Suprapubic skin (tissue), 4 donors: ENCODE measurements around the gene SLC11A1. TPM values are rescaled to one million over a fixed set of nuclear protein-coding genes. Genes with fewer than 3 reads are reported as not detected.

Experiments used
- DNase-seq, 2 donors: peaks; one replicate each; pipeline ENCODE4 v3.0.0-alpha.2; 2019; ENCODE audit warnings: low spot score in 2 of 2
- H3K27ac ChIP-seq: fragments of 200-600 bp; sonication (generic); one replicate; pipeline ENCODE4 v1.5.1; 2019
- H3K27me3 ChIP-seq: fragments of 200-600 bp; sonication (generic); one replicate; pipeline ENCODE4 v1.5.1; 2019
- H3K36me3 ChIP-seq: fragments of 200-600 bp; sonication (generic); one replicate; pipeline ENCODE4 v1.5.1; 2019
- H3K4me1 ChIP-seq: fragments of 200-600 bp; sonication (generic); one replicate; pipeline ENCODE4 v1.5.1; 2019
- H3K4me3 ChIP-seq: fragments of 200-600 bp; sonication (generic); one replicate; pipeline ENCODE4 v1.5.1; 2019; ENCODE audit warnings: mild to moderate bottlenecking
- H3K9me3 ChIP-seq: fragments of 200-600 bp; sonication (generic); one replicate; pipeline ENCODE4 v1.5.1; 2019
- EP300 ChIP-seq: sonication (generic); formaldehyde crosslinking; IDR thresholded peaks from one replicate; pipeline ENCODE4 v1.6.1; 2017; ENCODE audit warnings: antibody characterized with exemption
- POLR2A ChIP-seq, 2 donors: fragments of 450-650 bp; IDR thresholded peaks; one replicate each; pipeline ENCODE4 v1.6.1; 2017; ENCODE audit warnings: antibody characterized with exemption in 2 of 2, mild to moderate bottlenecking in 2 of 2, moderate library complexity in 2 of 2
- POLR2AphosphoS5 ChIP-seq, 3 donors: sonication (generic); formaldehyde crosslinking; IDR thresholded peaks; one replicate each; pipeline ENCODE4 v1.6.1; 2017; ENCODE audit warnings: antibody characterized with exemption in 3 of 3
- WGBS: methylation state at CpG from one replicate; pipeline ENCODE4 v1.1.5; 2018; 5-methylcytosine and 5-hydroxymethylcytosine counted together
- total RNA-seq, 4 donors: library from RNA; depleted of rRNA; stranded (reverse); fragments of >200 nt; gene quantifications; one replicate each; pipeline ENCODE4 v1.1.0, GENCODE V29; 2016
- TF ChIP-seq, protein P1 (sequence below), 2 donors: fragments of 200-600 bp in 1 of 2; fragments of 450-650 bp in 1 of 2; sonication (generic) in 1 of 2; IDR thresholded peaks; one replicate each; pipeline ENCODE4 v1.5.1; 2016 to 2019; ENCODE audit warnings: antibody characterized with exemption in 2 of 2, mild to moderate bottlenecking in 1 of 2, moderate library complexity in 1 of 2

SLC11A1 gene
- total RNA-seq, 4 donors from 2014 or later, result 0.78 to 16.1 (median 7.6) TPM

DNA sequence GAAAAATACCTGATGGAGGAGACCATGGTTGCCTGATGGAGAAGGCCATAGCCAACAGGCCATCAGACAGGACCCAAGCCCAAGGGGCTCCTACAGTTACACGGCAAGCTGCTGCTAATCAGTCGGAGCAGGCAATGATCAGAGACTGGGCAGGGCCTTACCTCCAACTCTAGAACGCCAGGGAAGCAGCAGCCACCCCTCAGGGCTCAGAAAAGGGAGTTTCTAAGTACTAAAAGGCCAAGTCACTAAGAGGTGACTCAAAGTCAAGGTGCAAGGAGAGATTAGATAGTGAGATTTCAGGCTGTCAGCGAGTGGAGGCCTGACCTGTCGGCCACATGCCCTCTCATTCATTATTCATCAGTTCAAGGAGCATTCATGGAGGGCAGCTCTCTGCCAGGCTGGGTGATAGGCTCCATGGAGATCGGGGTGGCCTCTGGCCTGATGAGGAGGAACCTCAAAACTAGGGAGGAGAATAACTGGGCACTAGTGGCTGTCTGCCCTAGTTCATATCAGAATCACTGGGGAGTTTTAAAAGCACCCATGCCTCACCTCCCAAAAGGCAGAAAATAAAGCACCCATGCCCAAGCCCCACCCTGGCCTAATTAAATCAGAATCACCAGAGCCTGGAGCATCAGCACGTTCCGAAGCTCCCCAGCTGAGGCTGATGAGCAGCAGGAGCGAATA lies 40.5 kb downstream of the SLC11A1 start:
- no peak for TF ChIP-seq POLR2A (IDR thresholded peaks at IDR 0.05)
- no peak for TF ChIP-seq POLR2AphosphoS5 (IDR thresholded peaks at IDR 0.05)
- TF ChIP-seq, protein P1, sequence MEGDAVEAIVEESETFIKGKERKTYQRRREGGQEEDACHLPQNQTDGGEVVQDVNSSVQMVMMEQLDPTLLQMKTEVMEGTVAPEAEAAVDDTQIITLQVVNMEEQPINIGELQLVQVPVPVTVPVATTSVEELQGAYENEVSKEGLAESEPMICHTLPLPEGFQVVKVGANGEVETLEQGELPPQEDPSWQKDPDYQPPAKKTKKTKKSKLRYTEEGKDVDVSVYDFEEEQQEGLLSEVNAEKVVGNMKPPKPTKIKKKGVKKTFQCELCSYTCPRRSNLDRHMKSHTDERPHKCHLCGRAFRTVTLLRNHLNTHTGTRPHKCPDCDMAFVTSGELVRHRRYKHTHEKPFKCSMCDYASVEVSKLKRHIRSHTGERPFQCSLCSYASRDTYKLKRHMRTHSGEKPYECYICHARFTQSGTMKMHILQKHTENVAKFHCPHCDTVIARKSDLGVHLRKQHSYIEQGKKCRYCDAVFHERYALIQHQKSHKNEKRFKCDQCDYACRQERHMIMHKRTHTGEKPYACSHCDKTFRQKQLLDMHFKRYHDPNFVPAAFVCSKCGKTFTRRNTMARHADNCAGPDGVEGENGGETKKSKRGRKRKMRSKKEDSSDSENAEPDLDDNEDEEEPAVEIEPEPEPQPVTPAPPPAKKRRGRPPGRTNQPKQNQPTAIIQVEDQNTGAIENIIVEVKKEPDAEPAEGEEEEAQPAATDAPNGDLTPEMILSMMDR (IDR thresholded peaks at IDR 0.05), result no peak
- no peak for TF ChIP-seq EP300
- Histone ChIP-seq H3K27ac (no peak overlapping the region), H3K36me3 (no peaks in the 10 kb centered on the region), H3K4me3 (no peak overlapping the region), H3K9me3 (no peaks in the 10 kb centered on the region), H3K27me3 (no peaks in the 10 kb centered on the region), H3K4me1 (no peaks in the 10 kb centered on the region)
- 64% methylated on average over 9 of the region's 9 CpGs for WGBS
- DNase-seq, result no peak

DNA sequence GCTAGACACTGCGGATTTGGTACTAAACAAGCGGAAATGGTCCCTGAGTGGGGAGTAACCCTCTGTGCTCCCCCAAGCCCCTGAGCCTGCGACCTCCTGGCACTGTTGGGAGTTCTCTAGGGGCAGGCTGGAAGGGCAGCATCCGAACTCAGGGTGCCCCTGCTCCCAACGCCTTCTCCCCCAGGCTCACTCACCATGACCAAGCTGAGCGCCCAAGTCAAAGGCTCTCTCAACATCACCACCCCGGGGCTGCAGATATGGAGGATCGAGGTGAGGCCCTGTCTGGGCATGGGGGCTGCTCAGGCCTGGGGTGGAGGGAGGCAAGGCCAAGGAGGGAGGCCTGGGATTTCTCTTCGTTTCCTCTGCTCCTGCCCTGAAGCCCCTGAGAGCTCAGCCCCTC lies 41.5 kb downstream of the SLC11A1 start:
- no peak for DNase-seq
- Histone ChIP-seq H3K36me3 (no peaks in the 10 kb centered on the region), H3K4me3 (no peak overlapping the region), H3K4me1 (no peaks in the 10 kb centered on the region), H3K27ac (no peak overlapping the region), H3K27me3 (no peaks in the 10 kb centered on the region), H3K9me3 (no peaks in the 10 kb centered on the region)
- no peak for TF ChIP-seq EP300
- no peak for TF ChIP-seq POLR2AphosphoS5 (IDR thresholded peaks at IDR 0.05)
- no peak for TF ChIP-seq POLR2A (IDR thresholded peaks at IDR 0.05)
- TF ChIP-seq, protein P1 (IDR thresholded peaks at IDR 0.05), result no peak
- WGBS, result 90% methylated on average over 9 of the region's 9 CpGs

DNA sequence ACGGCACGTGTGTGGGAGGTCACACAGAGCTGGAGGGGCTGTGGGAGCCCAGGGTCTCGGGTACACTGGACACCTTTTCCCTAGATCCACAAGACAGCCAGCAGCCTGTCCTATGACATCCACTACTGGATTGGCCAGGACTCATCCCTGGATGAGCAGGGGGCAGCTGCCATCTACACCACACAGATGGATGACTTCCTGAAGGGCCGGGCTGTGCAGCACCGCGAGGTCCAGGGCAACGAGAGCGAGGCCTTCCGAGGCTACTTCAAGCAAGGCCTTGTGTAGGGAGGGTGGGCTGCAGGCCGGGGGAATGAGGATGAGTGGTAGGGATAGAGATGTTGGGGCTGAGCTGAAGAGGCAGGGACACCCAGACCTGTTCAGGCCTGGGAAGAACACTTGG lies 43.5 kb downstream of the SLC11A1 start:
- no peak for TF ChIP-seq EP300
- H3K4me1 ChIP-seq, result no peaks in the 10 kb centered on the region
- no peak overlapping the region for H3K4me3 ChIP-seq
- DNase-seq, result no peak
- no peaks in the 10 kb centered on the region for H3K27me3 ChIP-seq
- no peak overlapping the region for H3K27ac ChIP-seq
- H3K36me3 ChIP-seq, result no peaks in the 10 kb centered on the region
- WGBS, result 75% methylated on average over 10 of the region's 10 CpGs
- H3K9me3 ChIP-seq, result no peaks in the 10 kb centered on the region

DNA sequence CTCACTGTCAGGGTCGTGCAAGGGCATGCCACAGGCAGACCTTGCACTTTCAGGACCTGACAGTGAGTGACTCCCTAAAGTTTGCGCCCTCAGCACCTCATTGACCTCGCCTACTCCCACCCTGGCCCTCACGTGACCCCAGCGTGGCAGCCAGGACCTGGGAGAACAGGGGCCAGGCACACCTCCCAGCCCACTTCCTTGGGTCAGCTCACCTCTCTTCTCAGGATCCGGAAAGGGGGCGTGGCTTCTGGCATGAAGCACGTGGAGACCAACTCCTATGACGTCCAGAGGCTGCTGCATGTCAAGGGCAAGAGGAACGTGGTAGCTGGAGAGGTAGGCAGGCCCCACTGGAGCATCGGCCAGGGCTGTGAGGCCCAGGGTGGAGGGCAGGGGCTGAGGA lies 45.7 kb downstream of the SLC11A1 start:
- Histone ChIP-seq H3K4me3 (no peak overlapping the region), H3K9me3 (no peaks in the 10 kb centered on the region), H3K27me3 (no peaks in the 10 kb centered on the region), H3K36me3 (no peaks in the 10 kb centered on the region), H3K4me1 (no peaks in the 10 kb centered on the region), H3K27ac (no peak overlapping the region)
- WGBS, result 58% methylated on average over 6 of the region's 11 CpGs
- DNase-seq, result no peak
- TF ChIP-seq, protein P1 (IDR thresholded peaks at IDR 0.05), result no peak
- TF ChIP-seq POLR2AphosphoS5 (IDR thresholded peaks at IDR 0.05), result no peak
- TF ChIP-seq EP300, result no peak
- no peak for TF ChIP-seq POLR2A (IDR thresholded peaks at IDR 0.05)

DNA sequence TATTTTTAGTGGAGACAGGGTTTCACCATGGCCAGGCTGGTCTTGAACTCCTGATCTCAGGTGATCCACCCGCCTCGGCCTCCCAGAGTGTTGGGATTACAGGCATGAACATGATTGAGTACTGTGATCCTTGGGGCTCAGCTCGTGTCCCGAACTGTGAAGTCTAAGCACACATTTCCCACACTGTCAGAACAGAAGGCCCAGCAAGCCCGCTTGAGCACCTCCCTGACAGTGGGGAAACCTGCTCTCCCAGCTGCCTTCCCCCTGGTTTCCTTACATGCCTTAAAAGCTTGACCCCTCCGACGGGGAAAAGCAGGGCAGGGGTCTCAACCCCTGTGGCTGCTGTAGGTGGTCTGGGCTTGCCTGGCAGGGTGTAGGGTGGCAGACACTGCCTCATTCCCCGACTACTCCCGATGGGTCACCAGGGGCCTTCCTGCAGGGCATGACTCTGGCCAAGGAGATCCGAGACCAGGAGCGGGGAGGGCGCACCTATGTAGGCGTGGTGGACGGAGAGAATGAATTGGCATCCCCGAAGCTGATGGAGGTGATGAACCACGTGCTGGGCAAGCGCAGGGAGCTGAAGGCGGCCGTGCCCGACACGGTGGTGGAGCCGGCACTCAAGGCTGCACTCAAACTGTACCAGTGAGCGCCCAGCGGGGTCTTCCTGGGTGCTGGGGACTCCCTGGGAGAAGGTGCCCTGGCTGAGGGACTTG lies 46.9 kb downstream of the SLC11A1 start:
- no peaks in the 10 kb centered on the region for H3K36me3 ChIP-seq
- no peaks in the 10 kb centered on the region for H3K27me3 ChIP-seq
- 97% methylated on average over 10 of the region's 24 CpGs for WGBS

More for the DNA sequence above, 46.9 kb downstream of the SLC11A1 start:
- no peak for DNase-seq
- no peak overlapping the region for H3K27ac ChIP-seq
- H3K4me3 ChIP-seq, result no peak overlapping the region
- TF ChIP-seq, protein P1 (IDR thresholded peaks at IDR 0.05), result no peak
- no peak for TF ChIP-seq EP300
- H3K9me3 ChIP-seq, result no peaks in the 10 kb centered on the region
- no peaks in the 10 kb centered on the region for H3K4me1 ChIP-seq
